ENCODE results near the gene TBK1.

DNA sequence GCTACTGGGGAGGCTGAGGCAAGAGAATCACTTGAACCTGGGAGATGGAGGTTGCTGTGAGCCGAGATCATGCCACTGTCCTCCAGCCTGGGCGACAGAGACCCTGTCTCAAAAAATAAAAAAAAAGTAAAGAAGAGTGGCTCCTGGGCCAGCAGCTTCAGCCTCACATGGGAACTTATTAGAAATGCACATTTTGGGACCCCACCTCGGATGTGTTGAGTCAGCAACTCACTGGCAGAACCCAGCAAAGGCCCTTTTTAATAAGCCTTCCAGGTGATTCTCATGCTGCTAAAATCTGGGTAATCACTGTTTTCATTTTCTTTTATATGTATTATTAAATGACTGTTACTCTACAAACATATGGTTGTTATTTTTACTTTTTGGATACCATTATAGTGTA lies 41.6 kb downstream of the TBK1 start:
- TF ChIP-seq POLR2A (IDR thresholded peaks at IDR 0.05; ENCODE audit: extremely low read depth, insufficient read length): no peak
- TF ChIP-seq, protein P1, sequence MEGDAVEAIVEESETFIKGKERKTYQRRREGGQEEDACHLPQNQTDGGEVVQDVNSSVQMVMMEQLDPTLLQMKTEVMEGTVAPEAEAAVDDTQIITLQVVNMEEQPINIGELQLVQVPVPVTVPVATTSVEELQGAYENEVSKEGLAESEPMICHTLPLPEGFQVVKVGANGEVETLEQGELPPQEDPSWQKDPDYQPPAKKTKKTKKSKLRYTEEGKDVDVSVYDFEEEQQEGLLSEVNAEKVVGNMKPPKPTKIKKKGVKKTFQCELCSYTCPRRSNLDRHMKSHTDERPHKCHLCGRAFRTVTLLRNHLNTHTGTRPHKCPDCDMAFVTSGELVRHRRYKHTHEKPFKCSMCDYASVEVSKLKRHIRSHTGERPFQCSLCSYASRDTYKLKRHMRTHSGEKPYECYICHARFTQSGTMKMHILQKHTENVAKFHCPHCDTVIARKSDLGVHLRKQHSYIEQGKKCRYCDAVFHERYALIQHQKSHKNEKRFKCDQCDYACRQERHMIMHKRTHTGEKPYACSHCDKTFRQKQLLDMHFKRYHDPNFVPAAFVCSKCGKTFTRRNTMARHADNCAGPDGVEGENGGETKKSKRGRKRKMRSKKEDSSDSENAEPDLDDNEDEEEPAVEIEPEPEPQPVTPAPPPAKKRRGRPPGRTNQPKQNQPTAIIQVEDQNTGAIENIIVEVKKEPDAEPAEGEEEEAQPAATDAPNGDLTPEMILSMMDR (IDR thresholded peaks at IDR 0.05; ENCODE audit: low read depth, low read length): no peak

Data from NB4 (cell line).